GM12878 (cell line): ENCODE data around the gene DSG4. TPM values are rescaled to one million over a fixed set of nuclear protein-coding genes. Genes with fewer than 3 reads are reported as not detected.

ENCODE experiments used
- ATAC-seq: fragments of 200-7000 bp; cut with Tn5 transposase; 3 replicates; pipeline ENCODE4 v1.9.1; 2020; ENCODE audit warnings: mild to moderate bottlenecking, moderate library complexity
- BruUV-seq: library from RNA; stranded (reverse); fragments of 400-500 nt; replicated peaks from 2 replicates; lab custom pipeline; 2021; lab: Mats Ljungman, UMichigan
- CTCF ChIA-PET: fragments of 300-600 bp; sonication (Branson Sonifier 250); formaldehyde crosslinking; extraction: SDS; loops from one replicate; lab custom pipeline; 2021; ENCODE audit warnings: inconsistent platforms; lab: Yijun Ruan, JAX
- POLR2A ChIA-PET: fragments of 350-600 bp; formaldehyde crosslinking; extraction: SDS; loops from one replicate; lab custom pipeline; 2021; ENCODE audit warnings: inconsistent platforms; lab: Charles Lee
- RAD21 ChIA-PET: fragments of 300-600 bp; sonication (Branson Sonifier 250); formaldehyde crosslinking; loops from one replicate; lab custom pipeline; 2023; ENCODE audit warnings: antibody characterized with exemption; ENCODE audit not compliant: unreplicated experiment; lab: Charles Lee
- SMC1A ChIA-PET: fragments of 300-600 bp; sonication (Branson Sonifier 250); formaldehyde crosslinking; loops from one replicate; lab custom pipeline; 2023; ENCODE audit not compliant: unreplicated experiment, uncharacterized antibody; lab: Charles Lee
- DNase-seq: peaks from one replicate; pipeline ENCODE4 v3.0.0-alpha.2; 2011; ENCODE audit warnings: low read depth, low spot score
- FAIRE-seq: peaks from 3 replicates; lab custom pipeline; 2011; peaks lifted over from hg19 to GRCh38; lab: Jason Lieb, UNC
- H2AFZ ChIP-seq: 2 replicates; pipeline ENCODE4 v1.6.0; 2011; ENCODE audit warnings: low read depth, low read length, control low read depth; ENCODE audit not compliant: control insufficient read depth
- H3K27ac ChIP-seq: 2 replicates; pipeline ENCODE4 v1.5.1; 2011; ENCODE audit warnings: control low read depth; ENCODE audit not compliant: control insufficient read depth, insufficient read depth
- H3K27me3 ChIP-seq, 2 experiments: replicated peaks in 1 of 2; 2 replicates each; pipeline versions ENCODE4 v1.6.0 to v1.6.1; 2011; ENCODE audit warnings: low read length in 1 of 2; ENCODE audit not compliant: control insufficient read depth in 2 of 2, insufficient read depth in 2 of 2
- H3K36me3 ChIP-seq, 2 experiments: 2 replicates each; pipeline ENCODE4 v1.5.1; 2011; ENCODE audit warnings: low read length in 1 of 2; ENCODE audit not compliant: control insufficient read depth in 2 of 2, insufficient read depth in 2 of 2
- H3K4me1 ChIP-seq: 2 replicates; pipeline ENCODE4 v1.6.1; 2011; ENCODE audit warnings: mild to moderate bottlenecking, low read length, moderate library complexity, mixed read lengths; ENCODE audit not compliant: control insufficient read depth, insufficient read depth
- H3K4me2 ChIP-seq: 2 replicates; pipeline ENCODE4 v1.6.0; 2011; ENCODE audit warnings: control low read depth; ENCODE audit not compliant: control insufficient read depth, insufficient read depth
- H3K4me3 ChIP-seq: fragments of 200-600 bp; sonication (generic); 2 replicates; pipeline ENCODE4 v1.5.1; 2016
- H3K79me2 ChIP-seq: 2 replicates; pipeline ENCODE4 v1.6.0; 2011; ENCODE audit warnings: low read length; ENCODE audit not compliant: control insufficient read depth, insufficient read depth
- H3K9ac ChIP-seq: 2 replicates; pipeline ENCODE4 v1.8.0; 2011; ENCODE audit warnings: low read length, control low read depth, mixed read lengths; ENCODE audit not compliant: control insufficient read depth, insufficient read depth
- H3K9me3 ChIP-seq: replicated peaks from 3 replicates; pipeline ENCODE4 v1.5.1; 2011; ENCODE audit warnings: mild to moderate bottlenecking, low read length; ENCODE audit not compliant: control insufficient read depth, insufficient read depth
- H4K20me1 ChIP-seq: 2 replicates; pipeline ENCODE4 v1.6.0; 2011; ENCODE audit not compliant: control insufficient read depth, insufficient read depth
- BMI1 ChIP-seq: fragments of 450-650 bp; IDR thresholded peaks from 2 replicates; pipeline ENCODE4 v1.6.1; 2016; ENCODE audit warnings: mild to moderate bottlenecking, moderate library complexity, borderline replicate concordance
- CBX5 ChIP-seq: sonication (generic); IDR thresholded peaks from 2 replicates; pipeline ENCODE4 v1.6.1; 2016; ENCODE audit warnings: low read depth, moderate library complexity, mild to moderate bottlenecking, inconsistent platforms
- CHD2 ChIP-seq: IDR thresholded peaks from 2 replicates; pipeline ENCODE4 v1.6.1; 2011; ENCODE audit warnings: low read depth, low read length, improper control_type of control experiment, borderline replicate concordance
- FOXM1 ChIP-seq: IDR thresholded peaks from 2 replicates; pipeline ENCODE4 v1.6.1; 2012; ENCODE audit warnings: low read depth, mild to moderate bottlenecking, inconsistent platforms, low read length, moderate library complexity
- NFXL1 ChIP-seq: fragments of 450-650 bp; IDR thresholded peaks from 2 replicates; pipeline ENCODE4 v1.6.1; 2017; ENCODE audit warnings: antibody characterized with exemption, mild to moderate bottlenecking, borderline replicate concordance
- POLR2A ChIP-seq: IDR thresholded peaks from 2 replicates; pipeline ENCODE4 v1.6.1; 2011; ENCODE audit warnings: low read depth, mild to moderate bottlenecking, low read length
- POLR2AphosphoS2 ChIP-seq: IDR thresholded peaks from 2 replicates; pipeline ENCODE4 v1.6.1; 2011; ENCODE audit warnings: low read depth, mild to moderate bottlenecking, low read length, improper control_type of control experiment, moderate library complexity
- POLR2AphosphoS5 ChIP-seq: IDR thresholded peaks from 2 replicates; pipeline ENCODE4 v1.6.1; 2011; ENCODE audit warnings: mild to moderate bottlenecking, low read length, inconsistent platforms
- POU2F2 ChIP-seq: IDR thresholded peaks from 3 replicates; pipeline ENCODE4 v1.6.1; 2011; ENCODE audit warnings: low read depth, mild to moderate bottlenecking, low read length, borderline replicate concordance
- RAD21 ChIP-seq: IDR thresholded peaks from 2 replicates; pipeline ENCODE4 v1.6.1; 2011; ENCODE audit warnings: mild to moderate bottlenecking, low read depth, low read length, moderate library complexity; ENCODE audit not compliant: insufficient read depth
- STAT3 ChIP-seq: IDR thresholded peaks from 2 replicates; pipeline ENCODE4 v1.6.1; 2011; ENCODE audit warnings: low read depth, low read length, improper control_type of control experiment
- SUZ12 ChIP-seq: fragments of 200-600 bp; sonication (generic); IDR thresholded peaks from one replicate; pipeline ENCODE4 v1.6.1; 2018; ENCODE audit warnings: antibody characterized with exemption, mild to moderate bottlenecking; ENCODE audit not compliant: unreplicated experiment
- whole genome bisulfite sequencing: methylation state at CpG from one replicate; pipeline ENCODE4 v1.1.6; 2016; ENCODE audit warnings: low lambda C conversion rate; ENCODE audit not compliant: insufficient replicate concordance, insufficient coverage; ENCODE audit errors: missing lambda C conversion rate; 5-methylcytosine and 5-hydroxymethylcytosine counted together
- in situ Hi-C: fragments of 300-500 bp; cut with MboI; formaldehyde crosslinking; loops from 9 replicates; pipeline ENCODE4 v1.14.3; 2018; ENCODE audit warnings: mixed read lengths
- intact Hi-C: fragments of 100-400 bp; cut with micrococcal nuclease; formaldehyde crosslinking; loops from one replicate; pipeline ENCODE4 v1.14.2; 2022; ENCODE audit not compliant: unreplicated experiment
- polyA plus RNA-seq, 11 experiments: library from polyadenylated mRNA; depleted of rRNA in 4 of 11; unstranded in 6 of 11; stranded (reverse) in 5 of 11; fragments of >200 nt; fragmentation: Nextera tagmentation in 4 of 11; fragmentation: Illumina TruSeq in 1 of 11; extraction: Ambion mirVana in 4 of 11; extraction: Trizol in 1 of 11; gene quantifications; 1 replicate in 1 of 11; 2 replicates in 10 of 11; pipeline versions ENCODE4 v1.2.1 to v1.2.3, GENCODE V29; 2011 to 2016; ENCODE audit warnings: inconsistent platforms in 2 of 11, missing spikeins in 2 of 11, low read depth in 1 of 11
- total RNA-seq, 4 experiments: library from RNA; depleted of rRNA in 3 of 4; stranded (reverse); fragments of >200 nt in 3 of 4; fragmentation: Illumina TruSeq in 1 of 4; extraction: Trizol in 1 of 4; gene quantifications; 2 replicates each; pipeline versions ENCODE4 v1.2.1 to v1.2.3, GENCODE V29; 2013 to 2021
- TF ChIP-seq, protein P1 (sequence below): fragments of 150-350 bp; IDR thresholded peaks from 2 replicates; pipeline ENCODE4 v1.6.1; 2014; ENCODE audit warnings: mild to moderate bottlenecking, low read depth, low read length
- TF ChIP-seq, protein P2 (sequence below): IDR thresholded peaks from 2 replicates; pipeline ENCODE4 v1.6.1; 2012; ENCODE audit warnings: low read length, inconsistent platforms
- TF ChIP-seq, protein P3 (sequence below): fragments of 450-650 bp; IDR thresholded peaks from 2 replicates; pipeline ENCODE4 v1.6.1; 2018; ENCODE audit warnings: borderline replicate concordance, mild to moderate bottlenecking; ENCODE audit not compliant: partially characterized antibody

Gene DSG4
- total and polyA plus RNA-seq, 10 of the 15 experiments (the other 5 are each of a cell fraction or from before 2014, with no cell fraction given) = 0.07 to 0.59 (median 0.17) TPM; not detected in 1

DNA sequence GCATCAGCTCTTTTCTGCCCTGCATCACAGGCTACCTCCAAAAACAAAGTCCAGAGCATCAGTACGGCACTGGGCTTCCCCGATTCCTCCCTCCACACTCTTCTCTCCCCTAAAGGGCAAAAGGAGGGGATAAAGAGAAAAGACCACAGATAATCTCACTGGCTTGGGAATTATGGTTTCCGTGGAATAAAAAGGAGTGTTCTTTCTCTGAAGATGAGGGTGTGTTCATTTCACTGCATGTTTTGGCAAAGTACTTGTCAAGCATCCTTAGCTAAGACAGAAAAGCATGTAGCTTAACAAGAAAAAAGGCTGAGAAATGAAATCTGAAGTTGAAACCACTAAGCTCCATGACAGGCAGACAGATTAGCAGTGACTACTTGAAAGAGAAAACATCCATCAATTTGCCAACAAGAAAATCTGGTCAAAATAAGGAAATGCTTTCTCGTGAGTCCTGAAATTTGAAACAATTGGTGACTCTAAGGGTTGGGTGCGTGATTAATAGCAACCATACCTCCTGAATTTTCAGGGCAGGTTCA is 50.4 kb downstream of the DSG4 start:
- H4K20me1 ChIP-seq = no peaks in the 10 kb centered on the region
- H3K9me3 ChIP-seq = no peaks in the 10 kb centered on the region; the same call in 2 of the 3 replicates
- no peak overlapping the region for H3K27ac ChIP-seq
- 56% methylated on average over 5 of the region's 5 CpGs for WGBS
- ChIA-PET CTCF (interaction anchor here (1.6 to 4.5 kb wide), 5 partner anchors 10 to 137 kb away, joined by 3 to 43 read pairs (median 6); no protein-coding TSS in a partner anchor), SMC1A (interaction anchor here (0.7 to 6.7 kb wide), 8 partner anchors 9 to 136 kb away, joined by 3 to 53 read pairs (median 4); no protein-coding TSS in a partner anchor), POLR2A (no interaction called here), RAD21 (interaction anchor here (1.0 kb wide), 1 partner anchor 64 kb away, joined by 3 read pairs; no protein-coding TSS in a partner anchor)
- H3K4me3 ChIP-seq = no peak overlapping the region
- H3K4me2 ChIP-seq = no peak overlapping the region
- H2AFZ ChIP-seq = peak overlapping the region; percentile 10
- in situ Hi-C loops (loop anchor here (10.0 kb wide), 1 partner anchor 128 kb away; no protein-coding TSS in a partner anchor), intact Hi-C loops (loop anchor here (5.0 to 10.0 kb wide), 3 partner anchors 295 to 548 kb away; no protein-coding TSS in a partner anchor)
- FAIRE-seq (no peak), ATAC-seq (no peak), DNase-seq (no peak)
- H3K79me2 ChIP-seq = no peaks in the 10 kb centered on the region
- H3K36me3 ChIP-seq = no peaks in the 10 kb centered on the region
- BruUV-seq = no TSS peak
- no peaks in the 10 kb centered on the region for H3K4me1 ChIP-seq
- H3K27me3 ChIP-seq = no peaks in the 10 kb centered on the region
- TF ChIP-seq POLR2AphosphoS2 (no peak), FOXM1 (no peak), POU2F2 (no peak), POLR2A (no peak), POLR2AphosphoS5 (no peak), CBX5 (no peak), NFXL1 (no peak), RAD21 (no peak), STAT3 (no peak), CHD2 (no peak), SUZ12 (no peak), BMI1 (no peak)
- TF ChIP-seq, protein P1, sequence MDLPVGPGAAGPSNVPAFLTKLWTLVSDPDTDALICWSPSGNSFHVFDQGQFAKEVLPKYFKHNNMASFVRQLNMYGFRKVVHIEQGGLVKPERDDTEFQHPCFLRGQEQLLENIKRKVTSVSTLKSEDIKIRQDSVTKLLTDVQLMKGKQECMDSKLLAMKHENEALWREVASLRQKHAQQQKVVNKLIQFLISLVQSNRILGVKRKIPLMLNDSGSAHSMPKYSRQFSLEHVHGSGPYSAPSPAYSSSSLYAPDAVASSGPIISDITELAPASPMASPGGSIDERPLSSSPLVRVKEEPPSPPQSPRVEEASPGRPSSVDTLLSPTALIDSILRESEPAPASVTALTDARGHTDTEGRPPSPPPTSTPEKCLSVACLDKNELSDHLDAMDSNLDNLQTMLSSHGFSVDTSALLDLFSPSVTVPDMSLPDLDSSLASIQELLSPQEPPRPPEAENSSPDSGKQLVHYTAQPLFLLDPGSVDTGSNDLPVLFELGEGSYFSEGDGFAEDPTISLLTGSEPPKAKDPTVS = no peak
- TF ChIP-seq, protein P2, sequence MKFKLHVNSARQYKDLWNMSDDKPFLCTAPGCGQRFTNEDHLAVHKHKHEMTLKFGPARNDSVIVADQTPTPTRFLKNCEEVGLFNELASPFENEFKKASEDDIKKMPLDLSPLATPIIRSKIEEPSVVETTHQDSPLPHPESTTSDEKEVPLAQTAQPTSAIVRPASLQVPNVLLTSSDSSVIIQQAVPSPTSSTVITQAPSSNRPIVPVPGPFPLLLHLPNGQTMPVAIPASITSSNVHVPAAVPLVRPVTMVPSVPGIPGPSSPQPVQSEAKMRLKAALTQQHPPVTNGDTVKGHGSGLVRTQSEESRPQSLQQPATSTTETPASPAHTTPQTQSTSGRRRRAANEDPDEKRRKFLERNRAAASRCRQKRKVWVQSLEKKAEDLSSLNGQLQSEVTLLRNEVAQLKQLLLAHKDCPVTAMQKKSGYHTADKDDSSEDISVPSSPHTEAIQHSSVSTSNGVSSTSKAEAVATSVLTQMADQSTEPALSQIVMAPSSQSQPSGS = no peak
- TF ChIP-seq, protein P3, sequence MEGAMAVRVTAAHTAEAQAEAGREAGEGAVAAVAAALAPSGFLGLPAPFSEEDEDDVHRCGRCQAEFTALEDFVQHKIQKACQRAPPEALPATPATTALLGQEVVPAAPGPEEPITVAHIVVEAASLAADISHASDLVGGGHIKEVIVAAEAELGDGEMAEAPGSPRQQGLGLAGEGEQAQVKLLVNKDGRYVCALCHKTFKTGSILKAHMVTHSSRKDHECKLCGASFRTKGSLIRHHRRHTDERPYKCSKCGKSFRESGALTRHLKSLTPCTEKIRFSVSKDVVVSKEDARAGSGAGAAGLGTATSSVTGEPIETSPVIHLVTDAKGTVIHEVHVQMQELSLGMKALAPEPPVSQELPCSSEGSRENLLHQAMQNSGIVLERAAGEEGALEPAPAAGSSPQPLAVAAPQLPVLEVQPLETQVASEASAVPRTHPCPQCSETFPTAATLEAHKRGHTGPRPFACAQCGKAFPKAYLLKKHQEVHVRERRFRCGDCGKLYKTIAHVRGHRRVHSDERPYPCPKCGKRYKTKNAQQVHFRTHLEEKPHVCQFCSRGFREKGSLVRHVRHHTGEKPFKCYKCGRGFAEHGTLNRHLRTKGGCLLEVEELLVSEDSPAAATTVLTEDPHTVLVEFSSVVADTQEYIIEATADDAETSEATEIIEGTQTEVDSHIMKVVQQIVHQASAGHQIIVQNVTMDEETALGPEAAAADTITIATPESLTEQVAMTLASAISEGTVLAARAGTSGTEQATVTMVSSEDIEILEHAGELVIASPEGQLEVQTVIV = no peak
- no peak overlapping the region for H3K9ac ChIP-seq
